ENCODE data around the gene EP400. TPM values are rescaled to one million over a fixed set of nuclear protein-coding genes. Genes with fewer than 3 reads are reported as not detected.

The EP400 gene, protein sequence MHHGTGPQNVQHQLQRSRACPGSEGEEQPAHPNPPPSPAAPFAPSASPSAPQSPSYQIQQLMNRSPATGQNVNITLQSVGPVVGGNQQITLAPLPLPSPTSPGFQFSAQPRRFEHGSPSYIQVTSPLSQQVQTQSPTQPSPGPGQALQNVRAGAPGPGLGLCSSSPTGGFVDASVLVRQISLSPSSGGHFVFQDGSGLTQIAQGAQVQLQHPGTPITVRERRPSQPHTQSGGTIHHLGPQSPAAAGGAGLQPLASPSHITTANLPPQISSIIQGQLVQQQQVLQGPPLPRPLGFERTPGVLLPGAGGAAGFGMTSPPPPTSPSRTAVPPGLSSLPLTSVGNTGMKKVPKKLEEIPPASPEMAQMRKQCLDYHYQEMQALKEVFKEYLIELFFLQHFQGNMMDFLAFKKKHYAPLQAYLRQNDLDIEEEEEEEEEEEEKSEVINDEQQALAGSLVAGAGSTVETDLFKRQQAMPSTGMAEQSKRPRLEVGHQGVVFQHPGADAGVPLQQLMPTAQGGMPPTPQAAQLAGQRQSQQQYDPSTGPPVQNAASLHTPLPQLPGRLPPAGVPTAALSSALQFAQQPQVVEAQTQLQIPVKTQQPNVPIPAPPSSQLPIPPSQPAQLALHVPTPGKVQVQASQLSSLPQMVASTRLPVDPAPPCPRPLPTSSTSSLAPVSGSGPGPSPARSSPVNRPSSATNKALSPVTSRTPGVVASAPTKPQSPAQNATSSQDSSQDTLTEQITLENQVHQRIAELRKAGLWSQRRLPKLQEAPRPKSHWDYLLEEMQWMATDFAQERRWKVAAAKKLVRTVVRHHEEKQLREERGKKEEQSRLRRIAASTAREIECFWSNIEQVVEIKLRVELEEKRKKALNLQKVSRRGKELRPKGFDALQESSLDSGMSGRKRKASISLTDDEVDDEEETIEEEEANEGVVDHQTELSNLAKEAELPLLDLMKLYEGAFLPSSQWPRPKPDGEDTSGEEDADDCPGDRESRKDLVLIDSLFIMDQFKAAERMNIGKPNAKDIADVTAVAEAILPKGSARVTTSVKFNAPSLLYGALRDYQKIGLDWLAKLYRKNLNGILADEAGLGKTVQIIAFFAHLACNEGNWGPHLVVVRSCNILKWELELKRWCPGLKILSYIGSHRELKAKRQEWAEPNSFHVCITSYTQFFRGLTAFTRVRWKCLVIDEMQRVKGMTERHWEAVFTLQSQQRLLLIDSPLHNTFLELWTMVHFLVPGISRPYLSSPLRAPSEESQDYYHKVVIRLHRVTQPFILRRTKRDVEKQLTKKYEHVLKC (N-terminal part only)
- total RNA-seq (10 to 100 TPM; 18.4 to 24.5 (median 22.9) TPM), polyA plus RNA-seq (10 to 100 TPM in 1 of 3 donors, 1 to 10 TPM in 2; 8.0 to 11.8 (median 9.4) TPM)
- long read RNA-seq, donor 1, partial matches to known transcripts, result 2 of 5 reads
- long read RNA-seq, donor 1, other reads (novel, unspliced or antisense), result 3 of 5 reads
- long read RNA-seq, donor 2, partial matches to known transcripts, result 4 of 8 reads
- long read RNA-seq, donor 2, other reads (novel, unspliced or antisense), result 4 of 8 reads

DNA sequence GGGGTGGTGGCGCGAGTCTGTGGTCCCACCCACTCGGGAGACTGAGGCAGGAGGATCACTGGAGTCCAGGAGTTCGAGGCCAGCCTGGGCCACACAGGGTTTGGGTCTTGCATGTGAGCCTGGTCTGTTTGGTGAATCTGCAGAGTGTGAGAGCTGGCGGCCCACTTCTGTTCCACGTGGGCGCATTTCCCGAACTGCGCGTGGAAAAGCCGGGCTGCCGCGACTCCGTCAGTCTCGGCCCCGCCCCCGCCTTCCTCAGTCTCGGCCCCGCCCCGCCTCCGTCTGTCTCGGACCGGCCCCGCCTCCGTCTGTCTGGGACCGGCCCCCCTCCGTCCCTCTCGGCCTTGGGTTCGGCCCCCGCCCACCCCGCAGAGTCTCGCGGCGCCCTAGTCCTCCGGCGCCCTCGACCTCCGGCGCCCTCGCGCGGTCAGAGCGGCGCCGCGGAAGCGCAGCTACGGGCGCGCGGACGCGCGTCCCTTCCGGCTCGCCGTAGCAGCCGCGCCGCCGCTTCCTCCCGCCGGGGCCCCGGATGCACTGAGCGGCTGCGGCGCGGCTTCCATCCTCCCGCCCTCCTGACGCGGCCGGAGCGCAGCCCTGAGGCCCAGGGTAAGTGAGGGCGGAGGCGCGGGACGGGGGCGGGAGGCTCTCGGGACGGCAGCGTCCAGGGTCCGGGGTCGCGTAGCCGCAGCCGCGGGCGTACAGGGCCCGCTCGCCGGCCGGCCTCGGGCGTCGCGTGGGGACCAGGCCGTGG lies at the start of gene EP400:
Gene EP400 (plus strand): TSS at position 512 of the 751 bp plus-strand sequence. CDS start 10,678 bp downstream, outside the sequence.
- H3K27ac ChIP-seq, result peak within 1 kb of the TSS; percentile 71
- peaks cover 0 to 6% of the 10 kb centered on the region in 2 donors for H3K36me3 ChIP-seq (ENCODE audit: insufficient read depth in 1 of 2, low read depth in 1 of 2)
- WGBS, 3 donors, result 2 to 3% (median 3%) methylated on average over 57 to 97 of the region's 97 CpGs
- TF ChIP-seq, protein P1, sequence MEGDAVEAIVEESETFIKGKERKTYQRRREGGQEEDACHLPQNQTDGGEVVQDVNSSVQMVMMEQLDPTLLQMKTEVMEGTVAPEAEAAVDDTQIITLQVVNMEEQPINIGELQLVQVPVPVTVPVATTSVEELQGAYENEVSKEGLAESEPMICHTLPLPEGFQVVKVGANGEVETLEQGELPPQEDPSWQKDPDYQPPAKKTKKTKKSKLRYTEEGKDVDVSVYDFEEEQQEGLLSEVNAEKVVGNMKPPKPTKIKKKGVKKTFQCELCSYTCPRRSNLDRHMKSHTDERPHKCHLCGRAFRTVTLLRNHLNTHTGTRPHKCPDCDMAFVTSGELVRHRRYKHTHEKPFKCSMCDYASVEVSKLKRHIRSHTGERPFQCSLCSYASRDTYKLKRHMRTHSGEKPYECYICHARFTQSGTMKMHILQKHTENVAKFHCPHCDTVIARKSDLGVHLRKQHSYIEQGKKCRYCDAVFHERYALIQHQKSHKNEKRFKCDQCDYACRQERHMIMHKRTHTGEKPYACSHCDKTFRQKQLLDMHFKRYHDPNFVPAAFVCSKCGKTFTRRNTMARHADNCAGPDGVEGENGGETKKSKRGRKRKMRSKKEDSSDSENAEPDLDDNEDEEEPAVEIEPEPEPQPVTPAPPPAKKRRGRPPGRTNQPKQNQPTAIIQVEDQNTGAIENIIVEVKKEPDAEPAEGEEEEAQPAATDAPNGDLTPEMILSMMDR (IDR thresholded peaks at IDR 0.05), result peak; percentile 42
- no peaks in the 10 kb centered on the region for H3K27me3 ChIP-seq (ENCODE audit: insufficient read depth in 3 of 3, low read length in 2 of 3)
- DNase-seq, result peak; percentile 98
- peak; percentile 96 to 97 (median 97) for ATAC-seq
- peak within 1 kb of the TSS; percentile 96 for H3K4me3 ChIP-seq
- no peaks in the 10 kb centered on the region for H3K9me3 ChIP-seq
- peaks cover 21% of the 10 kb centered on the region for H3K4me1 ChIP-seq
- intact Hi-C loops (cut with DNase I), result loop anchor here (2.0 to 5.0 kb wide), 4 partner anchors 19 to 97 kb away; no protein-coding TSS in a partner anchor

DNA sequence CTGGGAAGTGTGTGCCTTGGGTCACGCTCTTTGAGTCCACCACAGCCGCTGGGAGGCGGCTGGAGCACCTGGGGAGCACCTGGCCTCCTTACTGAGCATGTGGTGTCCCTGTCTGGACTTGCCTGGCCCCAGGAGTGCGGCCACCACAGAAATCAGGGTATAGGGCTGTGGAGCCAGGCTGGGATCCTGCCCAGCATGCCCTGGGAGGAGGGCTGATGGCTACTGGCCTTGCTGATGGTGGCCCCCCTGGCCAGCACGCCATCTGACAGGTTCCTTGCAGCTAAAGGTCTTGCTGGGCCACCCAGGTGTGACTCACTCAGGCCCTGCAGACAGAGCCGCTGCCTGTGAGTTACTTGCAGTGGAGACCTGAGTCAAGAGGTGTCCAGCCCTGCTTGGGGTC lies 49.3 kb upstream of the EP400 start:
- H3K4me1 ChIP-seq, result peaks cover 83% of the 10 kb centered on the region

DNA sequence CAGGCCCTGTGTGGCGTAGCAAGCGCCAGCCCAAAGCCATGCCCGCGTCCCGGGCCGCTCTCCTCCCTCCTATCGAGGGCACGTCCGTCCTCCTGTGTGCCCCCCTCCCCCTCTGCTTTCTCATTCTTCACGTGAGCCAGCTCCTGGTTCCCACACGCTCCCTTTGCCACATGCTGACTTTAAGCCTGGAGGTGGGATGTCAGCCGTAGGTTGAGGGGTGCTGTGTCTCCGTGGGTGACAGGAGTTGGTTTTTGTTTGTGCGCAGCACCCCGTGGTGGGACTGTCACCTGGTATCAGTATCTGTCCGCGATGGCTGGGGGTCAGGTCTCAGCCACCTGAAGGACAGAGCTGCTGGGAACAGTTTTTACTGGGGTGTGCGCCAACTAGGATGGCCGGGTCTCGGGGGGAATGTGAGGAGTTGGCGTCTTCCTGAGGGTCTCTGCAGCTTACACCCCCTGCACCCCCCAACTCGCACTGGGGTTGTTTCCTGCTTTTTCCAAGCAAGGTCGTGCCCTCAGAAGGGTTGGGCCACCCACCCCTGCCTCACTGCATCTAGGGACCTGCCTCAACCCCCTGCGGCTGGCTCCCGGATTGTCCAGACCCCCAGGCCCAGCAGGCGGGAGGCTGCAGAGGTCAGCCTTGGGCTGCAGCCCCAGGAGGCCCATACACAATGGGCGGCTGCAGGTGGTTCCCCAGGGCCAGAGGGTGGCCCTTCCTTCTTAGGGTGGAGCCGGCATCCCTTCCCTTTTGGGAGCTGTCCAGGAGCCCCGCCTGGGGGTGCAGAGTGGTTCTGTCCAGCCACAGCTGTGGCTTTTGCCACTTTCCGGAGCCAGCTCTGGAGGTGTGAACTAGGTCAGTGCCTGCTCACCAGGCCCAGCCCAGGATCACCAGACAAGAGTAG lies 48.1 kb upstream of the EP400 start:
- intact Hi-C loops (cut with DNase I), result no loop called here
- Histone ChIP-seq H3K9me3 (no peaks in the 10 kb centered on the region), H3K27ac (peak overlapping the region; percentile 98), H3K4me1 (peaks cover 88% of the 10 kb centered on the region), H3K4me3 (peak overlapping the region; percentile 42), H3K36me3 (ENCODE audit: insufficient read depth in 1 of 2, low read depth in 1 of 2) (peaks cover 0 to 15% of the 10 kb centered on the region in 2 donors), H3K27me3 (ENCODE audit: insufficient read depth in 3 of 3, low read length in 2 of 3) (no peaks in the 10 kb centered on the region)
- 42 to 63% (median 52%) methylated on average over 28 to 30 of the region's 30 CpGs for WGBS, 3 donors
- TF ChIP-seq, protein P1 (IDR thresholded peaks at IDR 0.05), result no peak
- DNase-seq, result peak in 1 of 2 donors; percentile 86
- peak; percentile 34 to 83 (median 75) for ATAC-seq

More for the DNA sequence above, 49.3 kb upstream of the EP400 start:
- ATAC-seq (no peak), DNase-seq (peak in 1 of 2 donors; percentile 40)
- intact Hi-C loops (cut with DNase I), result no loop called here
- H3K9me3 ChIP-seq, result no peaks in the 10 kb centered on the region
- H3K27me3 ChIP-seq (ENCODE audit: insufficient read depth in 3 of 3, low read length in 2 of 3), result no peaks in the 10 kb centered on the region
- TF ChIP-seq, protein P1 (IDR thresholded peaks at IDR 0.05), result no peak
- 88 to 99% (median 95%) methylated on average over 6 of the region's 6 CpGs for whole genome bisulfite sequencing, 3 donors
- peak overlapping the region; percentile 98 for H3K27ac ChIP-seq
- no peak overlapping the region for H3K4me3 ChIP-seq
- peaks cover 0 to 10% of the 10 kb centered on the region in 2 donors for H3K36me3 ChIP-seq (ENCODE audit: insufficient read depth in 1 of 2, low read depth in 1 of 2)
